Measurements from ENCODE around the gene WLS.
"Not testable (repeated sequence)": the region's sequence is repeated elsewhere in the genome, so short reads cannot be mapped to it uniquely, and the experiment has no call there.

WLS gene

DNA sequence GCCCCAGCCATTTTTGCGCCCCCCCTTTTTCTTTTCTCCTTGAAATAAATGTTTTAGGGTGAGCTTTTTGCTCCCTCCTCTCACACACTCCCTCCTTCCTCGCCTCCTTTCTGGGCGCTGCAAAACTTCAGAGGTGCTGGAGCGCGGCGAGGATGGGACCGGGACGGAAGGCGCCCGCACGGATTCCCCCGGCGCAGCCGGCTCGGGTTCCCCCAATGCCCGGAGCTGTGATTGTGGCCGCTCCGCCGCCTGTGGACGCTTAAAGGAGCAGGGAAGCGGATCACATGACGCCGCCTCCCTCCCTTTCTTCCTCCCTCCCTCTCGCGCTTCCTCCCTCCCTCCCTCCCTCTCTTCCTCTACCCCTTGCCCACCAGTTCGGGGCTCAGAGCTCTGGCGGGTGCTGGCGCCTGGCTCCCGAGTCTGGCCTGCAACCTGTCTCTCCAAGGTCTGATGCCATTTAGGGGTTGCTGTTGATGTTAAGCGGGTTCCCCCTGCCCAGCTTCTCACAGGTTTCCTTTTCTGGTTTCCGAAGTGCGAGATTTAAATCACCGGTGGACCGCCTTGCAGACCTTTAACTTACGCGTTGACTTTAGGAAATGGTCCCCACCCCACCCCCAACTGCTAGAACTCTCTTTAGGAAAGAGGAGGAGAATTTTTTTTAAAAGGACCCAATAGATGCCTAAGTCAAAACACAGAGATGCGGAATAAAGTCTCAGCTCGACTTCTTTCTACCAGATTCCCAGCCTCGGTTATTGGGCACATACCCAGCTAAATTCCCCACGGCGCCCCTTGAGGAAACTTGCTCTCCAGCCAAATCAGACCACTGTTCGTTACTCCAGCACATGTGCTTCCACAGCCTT lies at the start of gene WLS:
WLS (minus strand) TSS at position 235 of the 860 bp plus-strand sequence; CDS start at position 11, 224 bp downstream.
- DNase-seq: peak; percentile 18

DNA sequence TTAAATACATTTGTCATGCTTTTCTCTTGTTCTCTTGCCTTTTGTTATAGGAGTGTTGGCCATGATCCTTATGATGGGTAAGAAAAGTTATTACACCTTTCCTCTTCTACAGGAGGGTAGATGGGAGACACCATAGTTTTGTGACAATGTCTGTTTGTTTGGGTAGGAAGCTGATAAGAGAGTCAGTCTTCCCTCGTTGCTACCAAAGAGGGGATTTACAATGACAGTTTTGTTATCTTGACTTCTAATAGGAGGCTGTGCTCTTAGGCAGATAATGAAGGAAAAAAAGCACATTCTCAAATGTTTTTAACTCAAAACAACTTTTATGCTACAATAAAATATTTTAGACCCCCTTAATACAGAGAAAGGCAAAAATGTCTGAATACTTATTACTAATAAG lies 48.0 kb upstream of the WLS start:
- peak; percentile 35 for DNase-seq

DNA sequence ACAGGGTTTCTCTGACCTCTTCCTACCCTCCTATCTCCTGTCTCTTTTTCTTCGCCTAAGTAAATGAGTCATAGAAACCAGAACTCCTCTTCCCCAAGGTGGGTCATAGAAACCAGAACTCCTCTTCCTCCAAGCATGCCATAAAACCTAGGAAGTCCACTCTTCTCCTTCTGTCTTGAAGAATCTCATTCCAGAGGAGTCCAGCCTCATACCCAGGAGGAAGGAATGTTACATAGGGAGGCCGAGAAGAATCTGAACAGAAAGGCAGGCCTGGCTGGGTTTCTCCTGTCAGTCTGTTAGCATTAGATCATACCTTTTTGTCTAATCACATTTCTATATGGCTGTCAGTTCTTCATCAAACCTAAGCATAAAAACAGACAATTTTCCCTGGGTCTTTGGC lies 47.5 kb upstream of the WLS start:
- DNase-seq: no peak

DNA sequence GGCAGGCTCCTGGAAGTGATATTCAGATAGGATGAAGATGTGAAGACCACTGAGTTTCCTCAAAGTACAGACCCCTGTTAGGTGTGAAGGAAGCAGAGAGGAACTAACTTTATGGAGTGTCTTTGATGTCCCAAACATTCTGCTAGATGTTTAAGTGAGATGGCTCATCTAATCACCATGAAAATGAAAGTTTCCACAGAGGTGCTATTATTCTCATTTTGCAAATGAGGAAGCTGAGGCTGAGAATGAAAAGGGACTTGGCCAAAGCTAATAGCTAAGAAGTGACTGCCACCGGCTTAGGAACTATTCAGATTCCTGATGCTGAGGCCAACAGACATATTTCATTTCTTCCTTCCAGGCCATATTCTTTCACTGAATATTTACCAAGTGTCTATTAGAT lies 45.9 kb upstream of the WLS start:
- DNase-seq: no peak

DNA sequence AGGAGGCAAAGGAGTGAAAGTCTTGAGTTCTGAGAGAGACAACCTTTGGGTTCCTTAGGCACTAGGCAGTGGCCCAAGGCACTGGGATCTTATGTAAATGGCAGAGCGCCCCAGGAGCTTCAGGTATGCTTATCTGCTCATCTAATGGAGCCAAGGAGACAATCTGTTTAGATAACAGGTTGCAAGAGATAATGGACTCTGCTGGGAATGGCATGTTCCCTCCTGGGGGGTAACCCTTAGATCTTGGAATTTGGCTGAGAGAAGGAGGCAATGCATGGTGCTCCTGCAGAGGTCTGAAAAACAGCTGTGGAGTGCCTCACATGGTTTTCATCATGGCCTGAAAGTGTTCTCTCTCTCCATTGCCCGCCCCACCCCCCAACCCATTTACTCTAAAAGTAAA lies 44.1 kb upstream of the WLS start:
- no peak for DNase-seq

DNA sequence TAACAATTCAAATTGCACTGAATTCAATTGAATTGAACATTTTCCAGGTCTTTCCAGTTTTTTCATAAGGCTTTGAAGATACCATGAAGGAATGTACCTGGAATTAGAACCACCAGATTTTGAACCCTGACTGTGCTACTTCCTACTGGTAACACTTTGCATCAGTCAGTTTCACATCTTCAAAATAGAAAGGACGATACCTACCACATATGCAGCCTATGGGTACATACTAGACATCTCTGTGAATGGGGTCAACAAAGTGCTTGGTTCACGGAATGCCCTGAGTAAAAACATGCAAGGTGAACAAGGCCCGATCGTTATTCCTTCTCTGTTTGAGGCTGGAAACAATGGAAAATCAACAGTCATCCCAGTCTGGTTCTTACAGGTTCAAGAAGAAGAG lies 41.2 kb upstream of the WLS start:
- no peak for DNase-seq

DNA sequence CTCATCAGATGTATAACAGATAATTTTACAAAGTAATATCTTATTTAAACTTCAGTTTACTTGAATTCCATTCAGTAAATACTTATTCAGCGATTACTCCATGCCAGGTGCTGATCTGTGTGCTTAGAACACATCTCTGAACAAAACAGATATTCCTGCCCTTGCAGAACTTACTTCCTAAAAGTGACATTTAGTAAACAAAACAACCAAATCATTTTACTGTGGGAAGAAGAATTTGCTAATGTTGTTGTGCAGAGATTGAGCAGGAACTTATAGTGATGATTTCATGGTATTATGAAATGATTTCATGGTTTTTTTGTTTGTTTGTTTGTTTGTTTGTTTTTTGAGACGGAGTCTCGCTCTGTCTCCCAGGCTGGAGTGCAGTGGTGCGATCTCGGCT lies 39.3 kb upstream of the WLS start:
- DNase-seq: no peak

DNA sequence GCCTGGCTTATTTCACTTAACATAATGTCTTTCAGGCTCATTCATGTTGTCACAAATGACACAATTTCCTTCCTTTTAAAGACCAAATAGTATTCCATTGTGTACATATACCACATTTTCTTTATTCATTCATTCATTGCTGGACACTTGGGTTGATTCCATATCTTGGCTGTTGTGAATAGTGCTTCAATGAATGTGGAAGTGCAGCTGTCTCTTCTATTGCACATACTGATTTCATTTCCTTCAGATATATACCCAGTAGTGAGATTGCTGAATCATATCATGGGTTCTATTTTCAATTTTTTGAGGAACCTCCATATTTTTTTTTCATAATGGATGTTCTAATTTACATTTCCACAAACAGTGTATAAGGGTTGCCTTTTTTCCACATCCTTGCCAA lies 38.6 kb upstream of the WLS start:
- peak; percentile 17 for DNase-seq

DNA sequence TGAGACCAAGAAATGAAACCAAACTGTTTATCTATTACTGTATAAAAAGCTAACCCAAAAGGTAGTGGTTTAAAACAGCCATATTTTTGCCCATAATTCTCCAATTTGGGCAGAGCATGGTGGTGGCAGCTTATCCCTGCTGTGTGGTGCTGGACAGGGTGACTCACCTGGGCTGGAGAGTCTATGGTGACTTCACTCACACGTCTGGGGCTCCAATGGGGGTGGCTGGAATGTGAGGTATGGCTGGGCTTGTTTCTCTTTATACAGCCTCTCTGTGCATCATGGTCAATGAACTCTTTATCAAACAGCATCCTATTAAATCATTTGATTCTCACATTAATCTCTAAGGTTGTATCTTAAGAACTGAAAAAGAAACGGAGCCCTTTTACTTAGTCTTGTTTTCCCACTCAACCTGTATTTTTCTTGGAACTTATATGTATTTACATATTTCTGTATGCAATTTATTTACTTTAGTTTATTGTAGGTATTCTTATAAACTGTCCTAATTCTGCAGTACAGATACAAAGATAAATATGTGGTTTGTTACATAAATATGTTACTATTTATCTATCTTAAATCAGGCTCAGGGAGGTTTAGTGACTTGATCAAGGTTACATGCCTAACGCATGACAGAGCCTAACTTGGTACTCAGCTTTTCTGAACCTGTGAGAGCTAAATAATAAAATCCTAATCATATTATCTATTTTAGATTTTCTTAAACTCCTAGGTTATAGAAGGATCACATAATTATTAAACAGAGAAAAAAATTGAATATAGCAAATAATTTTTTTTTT lies 37.5 kb upstream of the WLS start:
- no peak for DNase-seq

DNA sequence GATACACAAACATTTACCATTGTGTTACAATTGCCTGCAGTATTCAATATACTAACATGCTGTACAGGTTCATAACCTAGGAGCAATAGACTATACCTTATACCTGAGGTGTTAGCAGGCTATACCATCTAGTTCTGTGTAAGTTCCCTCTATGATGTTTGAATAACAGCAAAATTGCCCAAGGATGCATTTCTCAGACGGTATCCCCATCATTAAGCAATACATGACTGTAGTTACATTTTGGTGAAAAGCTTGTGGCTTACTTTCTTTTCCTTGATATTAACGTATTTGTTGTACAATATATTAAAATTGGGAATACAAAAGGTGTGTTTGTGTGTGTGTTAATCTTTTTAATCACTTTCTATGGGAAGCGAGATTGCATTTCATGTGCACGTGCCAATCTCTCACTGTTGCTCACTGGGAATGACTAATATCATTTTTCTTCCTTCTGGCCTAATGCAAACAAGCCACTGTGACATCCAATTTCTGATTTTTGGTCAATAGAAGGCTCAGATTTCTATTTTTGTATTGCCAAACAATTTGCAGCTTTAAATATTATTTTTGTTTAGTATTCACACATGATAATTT lies 36.7 kb upstream of the WLS start:
- no peak for DNase-seq

DNA sequence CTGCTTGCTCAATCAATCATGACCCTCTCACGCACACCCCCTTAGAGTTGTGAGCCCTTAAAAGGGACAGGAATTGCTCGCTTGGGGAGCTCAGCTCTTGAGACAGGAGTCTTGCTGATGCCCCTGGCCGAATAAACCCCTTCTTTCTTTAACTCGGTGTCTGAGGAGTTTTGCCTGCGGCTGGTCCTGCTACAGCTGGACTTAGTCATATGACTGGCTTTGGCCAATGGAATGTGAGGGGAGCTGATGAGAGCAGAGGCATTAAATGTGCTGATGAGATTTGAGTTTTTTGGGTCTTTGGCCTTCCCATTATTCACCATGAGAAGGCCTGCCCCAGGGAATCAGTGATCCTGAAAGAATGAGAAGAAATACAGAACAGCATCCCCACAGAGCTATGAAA lies 24.5 kb upstream of the WLS start:
- DNase-seq: not testable (repeated sequence)

DNA sequence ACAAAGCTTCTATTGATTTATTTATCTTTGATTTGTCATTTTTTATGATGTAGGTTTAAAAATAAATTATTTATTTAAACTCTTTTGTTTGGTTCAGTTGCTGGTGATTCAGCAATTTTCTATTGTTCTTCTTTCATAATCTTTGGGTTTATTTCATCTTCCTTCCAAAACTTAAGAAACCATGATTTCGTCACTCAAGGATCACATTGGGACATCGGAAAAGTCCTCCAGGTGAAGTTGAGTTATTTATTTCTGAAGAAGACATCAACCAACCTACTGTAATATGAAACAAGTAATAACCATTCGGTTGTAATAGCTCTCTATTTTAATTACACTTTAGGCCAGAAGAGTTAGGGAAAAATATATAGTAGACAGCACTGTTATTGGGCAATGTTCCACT lies 23.0 kb upstream of the WLS start:
- no peak for DNase-seq

DNA sequence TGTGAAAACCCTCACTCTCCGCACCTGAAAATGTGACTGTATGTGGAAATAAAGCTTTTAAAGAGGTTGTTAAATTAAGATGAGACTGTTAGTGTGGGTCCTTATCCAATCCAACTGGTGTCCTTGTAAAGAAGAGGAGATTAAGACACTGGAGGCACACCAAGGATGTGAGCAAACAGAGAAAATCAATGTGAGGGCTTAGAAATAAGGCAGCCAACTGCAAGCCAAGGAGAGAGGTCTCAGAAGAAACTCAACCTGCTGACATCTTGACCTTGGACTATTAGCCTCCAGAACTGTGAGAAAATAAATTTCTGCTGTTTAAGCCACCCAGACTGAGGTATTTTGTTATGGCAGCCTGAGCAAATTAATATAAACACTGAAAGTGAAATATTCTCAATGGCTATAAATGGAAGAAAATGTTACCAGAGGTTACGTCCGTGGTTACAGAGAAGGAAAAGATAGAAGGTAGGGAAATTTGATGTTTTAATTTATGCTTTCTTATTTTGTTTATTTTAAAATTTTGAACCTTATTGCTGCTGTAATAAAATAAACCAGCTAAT lies 22.4 kb upstream of the WLS start:
- DNase-seq: no peak

DNA sequence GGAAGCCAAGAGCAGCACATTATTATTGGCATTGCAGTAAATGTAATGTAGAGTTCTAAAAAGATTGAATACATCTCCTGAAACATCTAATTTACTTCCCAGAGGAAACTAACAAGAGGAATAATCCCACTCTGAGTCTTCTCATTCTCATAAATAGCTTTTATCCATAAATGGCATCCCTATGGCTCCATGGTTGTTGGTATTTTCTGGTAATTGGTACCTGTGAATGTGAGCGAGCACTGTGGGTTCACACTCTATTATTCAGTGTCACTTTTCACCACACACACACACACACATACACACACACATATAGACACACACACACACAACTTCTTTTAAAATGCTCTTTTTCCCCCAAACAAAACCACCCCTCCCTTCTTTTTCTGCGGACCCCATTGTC lies 4.7 kb upstream of the WLS start:
- DNase-seq: no peak

DNA sequence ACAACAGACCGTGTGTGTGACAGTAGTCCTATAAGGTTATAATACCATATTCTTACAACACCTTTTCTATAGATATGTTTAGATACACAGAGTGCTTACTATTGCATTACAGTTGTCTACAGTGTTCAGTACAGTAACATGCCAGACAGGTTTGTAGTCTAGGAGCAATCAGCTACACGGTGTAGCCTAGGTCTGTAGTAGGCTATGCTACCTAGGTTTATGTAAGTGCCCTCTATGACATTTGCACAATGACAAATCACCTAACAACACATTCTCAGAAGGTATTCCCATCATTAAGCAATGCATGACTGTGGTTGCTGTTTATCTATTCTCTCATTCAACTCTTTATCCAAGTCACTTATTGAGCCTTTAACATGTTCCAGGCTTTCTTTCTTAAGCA lies 1.8 kb upstream of the WLS start:
- DNase-seq: no peak

DNA sequence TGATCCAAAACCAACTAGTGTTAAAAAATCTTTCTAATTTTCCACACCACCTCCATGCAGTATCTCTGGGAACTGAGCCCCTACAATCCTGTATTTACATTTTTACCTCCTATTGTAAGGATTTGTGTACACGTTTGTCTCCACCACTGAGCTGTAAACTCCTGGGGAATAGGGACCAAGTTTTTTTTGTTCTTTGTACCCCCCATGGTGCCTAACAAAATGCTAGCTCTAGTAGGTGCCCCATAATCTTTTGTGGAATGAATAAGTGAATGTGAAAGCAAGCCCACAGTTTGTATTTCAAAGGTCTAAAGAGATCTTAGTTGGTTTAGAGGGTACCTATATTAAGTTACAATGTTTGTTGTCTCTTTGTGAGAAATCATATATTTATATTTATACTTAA lies 879 bp upstream of the WLS start:
- no peak for DNase-seq

DNA sequence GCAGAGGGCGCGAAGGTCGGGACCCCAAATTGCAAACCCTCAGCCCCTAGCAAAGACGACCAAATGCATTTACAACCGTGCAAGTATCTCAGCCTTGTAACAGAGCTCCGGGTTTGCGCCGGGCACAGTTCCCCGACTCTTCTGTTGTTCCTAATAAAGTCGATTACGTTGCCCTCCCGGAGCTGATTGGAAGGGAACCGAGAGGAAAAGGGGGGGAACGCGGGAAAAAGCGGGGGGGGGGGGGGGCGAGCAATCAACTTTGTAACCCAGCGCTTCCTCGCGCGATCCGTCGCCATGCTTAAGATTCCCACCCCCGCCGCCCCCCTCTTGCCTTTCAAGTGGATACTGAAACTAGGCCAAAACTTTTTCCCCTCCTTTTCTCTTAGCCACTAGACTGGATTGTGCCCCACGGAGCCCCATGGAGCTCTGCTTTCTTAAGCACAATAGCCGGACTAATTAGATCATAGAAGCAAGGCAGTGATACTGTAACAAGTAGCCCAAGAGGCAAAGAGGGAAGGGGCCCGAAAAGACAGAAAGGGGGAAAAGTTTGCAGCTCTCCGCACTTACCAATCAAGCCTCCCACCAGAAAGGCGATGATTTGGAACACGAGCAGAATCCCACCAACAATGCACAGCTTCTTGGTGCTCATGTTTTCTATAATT lies 565 bp downstream of the WLS start:
- DNase-seq: peak; percentile 15

DNA sequence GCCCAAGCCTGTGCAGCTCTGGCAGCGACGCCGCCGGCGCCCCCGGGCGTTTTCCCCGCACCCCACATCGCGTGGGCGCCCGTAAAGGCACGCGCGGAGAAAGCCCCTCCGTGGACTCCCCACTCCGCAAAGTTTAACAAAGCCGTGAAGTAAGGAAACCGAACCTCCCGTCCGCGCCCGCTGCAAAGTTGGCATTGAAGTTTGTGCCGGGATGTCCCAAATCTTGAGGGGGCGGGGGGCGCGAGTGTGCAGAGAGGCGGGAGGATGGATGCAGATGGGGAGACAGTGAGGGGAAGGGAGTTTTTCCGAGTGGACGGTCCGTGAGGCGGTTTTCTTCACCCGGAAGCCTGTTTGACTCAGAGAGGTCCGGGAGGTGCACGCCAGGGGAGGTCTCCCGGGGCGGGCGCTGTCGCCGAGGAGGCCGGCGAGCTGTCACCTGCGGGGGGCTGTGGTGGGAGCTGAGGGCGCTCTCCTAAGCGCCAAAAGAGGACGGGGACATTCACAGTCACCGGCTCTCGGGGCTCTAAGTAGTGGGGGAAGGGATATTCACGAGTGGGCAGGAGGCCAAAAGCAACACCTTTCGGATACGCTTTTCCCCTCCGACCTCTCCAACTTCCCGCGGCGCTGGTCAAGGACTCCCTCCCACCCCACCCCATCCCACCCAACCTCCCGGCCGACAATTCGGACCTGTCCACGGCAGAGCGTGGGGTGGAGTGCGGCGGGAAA lies 1.3 kb downstream of the WLS start:
- DNase-seq: no peak

DNA sequence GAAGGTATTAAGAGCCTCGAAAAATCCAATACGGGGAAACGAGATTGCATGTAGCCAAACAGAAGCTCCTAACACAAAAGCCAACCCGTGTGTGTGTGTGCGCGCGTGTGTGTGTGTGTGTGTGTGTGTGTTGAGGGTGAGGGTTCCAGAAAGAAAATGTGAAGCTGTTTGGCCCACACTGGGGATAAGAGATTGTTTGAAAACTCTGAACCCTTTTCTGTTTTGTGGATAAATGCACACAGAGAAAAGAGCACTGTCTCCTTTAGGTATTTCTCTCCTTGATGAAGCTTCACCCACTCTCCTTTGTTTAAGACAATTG lies 1.9 kb downstream of the WLS start:
- DNase-seq: no peak

DNA sequence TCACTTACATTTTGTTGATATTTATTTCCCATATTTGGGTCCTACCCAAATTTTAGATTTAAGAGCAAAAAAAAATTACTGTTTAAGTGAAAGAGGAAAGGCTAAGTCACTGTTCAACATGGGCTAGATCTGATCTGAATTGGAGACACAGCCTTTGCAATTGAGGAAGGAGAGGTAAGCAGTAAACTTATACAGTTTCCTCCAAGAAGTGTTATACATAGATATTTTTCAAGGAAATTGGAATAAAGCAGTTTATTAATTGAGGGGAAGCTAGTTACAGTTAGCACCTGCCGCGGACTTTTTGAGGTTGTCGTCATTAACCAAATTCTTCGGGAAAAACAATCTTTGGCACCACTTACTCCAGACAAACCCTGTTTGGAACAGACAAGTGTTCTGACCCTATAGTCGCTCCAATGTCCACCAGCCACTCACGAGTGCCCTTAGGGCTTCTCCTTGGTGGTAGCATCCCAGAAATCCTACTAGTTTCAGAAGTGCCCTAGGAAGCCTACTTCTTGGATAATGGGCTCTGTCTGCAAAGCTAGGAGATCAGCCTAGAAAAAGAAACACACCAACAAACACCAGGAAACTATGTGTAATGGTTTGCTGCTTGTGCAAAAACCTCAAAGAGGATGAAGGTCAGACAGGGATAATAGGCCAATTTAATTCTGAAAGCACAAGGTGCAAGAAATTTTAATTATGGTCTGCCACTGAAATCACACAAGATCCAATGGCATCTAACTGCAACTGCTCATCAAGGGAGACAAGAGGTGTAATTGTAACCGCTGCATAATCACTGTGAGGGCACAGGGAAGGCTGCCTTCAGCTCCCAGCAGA lies 2.5 kb downstream of the WLS start:
- DNase-seq: no peak

DNA sequence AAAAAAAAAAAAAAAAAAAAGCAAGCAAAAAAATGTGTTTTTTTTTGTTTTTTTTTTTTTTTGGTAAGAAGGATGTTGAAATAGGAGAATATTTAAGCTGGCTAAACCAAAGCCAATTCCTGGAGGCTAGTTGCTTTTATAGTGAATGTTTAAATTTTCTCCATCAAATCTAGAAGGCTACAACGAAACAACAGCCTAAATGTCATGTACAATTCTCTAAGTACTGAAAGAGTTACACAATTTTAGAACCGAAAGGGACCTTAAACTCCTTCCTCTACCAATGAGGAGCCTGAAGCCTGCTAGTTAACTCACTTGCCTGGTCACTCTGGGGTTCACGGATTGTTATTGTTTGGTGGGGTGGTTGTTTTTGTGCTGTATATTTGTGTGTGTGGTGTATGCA lies 3.5 kb downstream of the WLS start:
- no peak for DNase-seq

DNA sequence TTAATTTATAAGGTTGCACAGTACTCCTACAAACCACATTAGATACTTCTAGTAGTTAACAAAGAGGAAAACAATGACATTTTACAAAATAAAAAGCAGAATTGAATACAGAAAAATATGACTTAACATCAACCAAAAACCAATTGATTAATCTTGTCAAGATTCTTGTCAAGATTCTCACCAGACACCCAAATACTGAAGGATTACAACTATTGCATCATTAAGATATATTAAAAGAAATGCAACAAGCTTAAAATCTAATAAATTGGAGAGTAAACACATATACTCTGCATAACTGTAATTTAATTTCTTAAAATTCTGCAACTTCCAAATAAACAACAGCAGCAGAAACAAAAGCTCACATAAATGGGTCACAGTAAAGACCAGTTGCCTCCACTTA lies 4.7 kb downstream of the WLS start:
- DNase-seq: no peak

All from hematopoietic multipotent progenitor cell treated with erythropoietin and hydrocortisone succinate and interleukin-3 and kit ligand, for 4 days (in vitro differentiated cells).